GM18502 (cell line): ENCODE data around the gene PDE6B.

Experiments used
- ATAC-seq: cut with Tn5 transposase; IDR thresholded peaks from one replicate; pipeline ENCODE4 v1.9.1; 2021; ENCODE audit warnings: mild to moderate bottlenecking; ENCODE audit not compliant: unreplicated experiment, poor library complexity

Gene PDE6B

GRCh38 chr4:621296-622070 lies 3.9 kb upstream of the PDE6B start:
- no peak for ATAC-seq

- no peak for ATAC-seq
These were observed 3.0 kb upstream of the PDE6B start for GRCh38 chr4:622071-622995.

GRCh38 chr4:622996-623913 lies 2.1 kb upstream of the PDE6B start:
- ATAC-seq: no peak

GRCh38 chr4:623914-624566 lies 1.3 kb upstream of the PDE6B start:
- no peak for ATAC-seq

GRCh38 chr4:625631-626161 lies 323 bp downstream of the PDE6B start:
- ATAC-seq: no peak

GRCh38 chr4:626201-627091 lies 1.1 kb downstream of the PDE6B start:
- ATAC-seq: no peak

GRCh38 chr4:627347-628125 lies 2.2 kb downstream of the PDE6B start:
- ATAC-seq: no peak

GRCh38 chr4:628311-628741 lies 3.0 kb downstream of the PDE6B start:
- ATAC-seq: no peak

GRCh38 chr4:628821-629635 lies 3.7 kb downstream of the PDE6B start:
- ATAC-seq: no peak

GRCh38 chr4:629636-629914 lies 4.2 kb downstream of the PDE6B start:
- no peak for ATAC-seq

GRCh38 chr4:629915-630641 lies 4.7 kb downstream of the PDE6B start:
- no peak for ATAC-seq

GRCh38 chr4:630656-631055 lies 5.3 kb downstream of the PDE6B start:
- ATAC-seq: no peak

- no peak for ATAC-seq
These were observed 6.9 kb downstream of the PDE6B start for GRCh38 chr4:632196-632790.

- ATAC-seq: no peak
These were observed 7.6 kb downstream of the PDE6B start for GRCh38 chr4:632926-633325.

GRCh38 chr4:633406-633805 lies 8.0 kb downstream of the PDE6B start:
- no peak for ATAC-seq

- ATAC-seq: no peak
These were observed 8.7 kb downstream of the PDE6B start for GRCh38 chr4:633976-634598.
